ENCODE measurements around the gene BLOC1S5.

The BLOC1S5 gene

DNA sequence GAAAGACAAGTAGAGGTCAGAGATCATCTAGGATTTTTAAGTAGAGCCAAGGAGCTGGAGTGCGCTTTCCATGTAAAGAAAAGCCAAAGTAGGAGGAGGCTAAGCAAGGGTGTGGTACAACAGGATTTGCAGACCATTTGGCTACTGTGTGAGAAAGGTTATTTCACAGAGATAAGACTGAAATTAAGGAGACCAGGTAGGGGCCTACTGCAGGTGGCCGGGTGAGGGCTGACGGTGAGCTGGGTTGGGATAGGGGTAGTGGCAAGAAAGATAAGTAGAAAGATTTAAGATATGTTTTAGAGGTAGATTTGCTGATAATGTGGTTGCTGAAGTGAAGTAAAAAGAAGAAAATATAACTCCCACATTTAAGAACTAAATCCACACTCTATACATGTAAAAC is 3.8 kb downstream of the BLOC1S5 start:
- ATAC-seq: no peak

DNA sequence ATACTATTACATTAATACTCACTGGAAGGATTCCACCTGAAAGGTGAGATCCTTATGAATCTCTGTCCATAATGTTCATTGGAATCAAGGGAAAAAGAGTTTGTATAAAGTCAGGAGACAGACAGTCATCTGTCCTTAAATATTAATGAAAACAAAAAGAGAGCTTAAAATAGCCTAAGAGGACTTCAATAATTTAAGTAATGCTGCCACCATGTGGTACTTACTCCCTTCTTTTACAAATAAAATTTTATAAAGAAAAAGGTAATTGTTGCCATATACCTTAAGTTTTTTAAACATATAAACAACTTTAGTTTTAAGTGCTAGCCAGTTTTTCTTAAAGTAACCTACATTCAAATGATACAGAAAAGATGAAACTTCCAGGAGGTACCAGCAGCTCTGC is 5.1 kb downstream of the BLOC1S5 start:
- TF ChIP-seq GLIS3 (CRISPR knock-in tag; IDR thresholded peaks at IDR 0.05): no peak
- no peak for TF ChIP-seq ZNF565 (CRISPR knock-in tag; conservative IDR thresholded peaks at IDR 0.05; ENCODE audit: low read depth)
- TF ChIP-seq TOX (CRISPR knock-in tag; IDR thresholded peaks at IDR 0.05; ENCODE audit: borderline replicate concordance): no peak
- TF ChIP-seq, protein P1, sequence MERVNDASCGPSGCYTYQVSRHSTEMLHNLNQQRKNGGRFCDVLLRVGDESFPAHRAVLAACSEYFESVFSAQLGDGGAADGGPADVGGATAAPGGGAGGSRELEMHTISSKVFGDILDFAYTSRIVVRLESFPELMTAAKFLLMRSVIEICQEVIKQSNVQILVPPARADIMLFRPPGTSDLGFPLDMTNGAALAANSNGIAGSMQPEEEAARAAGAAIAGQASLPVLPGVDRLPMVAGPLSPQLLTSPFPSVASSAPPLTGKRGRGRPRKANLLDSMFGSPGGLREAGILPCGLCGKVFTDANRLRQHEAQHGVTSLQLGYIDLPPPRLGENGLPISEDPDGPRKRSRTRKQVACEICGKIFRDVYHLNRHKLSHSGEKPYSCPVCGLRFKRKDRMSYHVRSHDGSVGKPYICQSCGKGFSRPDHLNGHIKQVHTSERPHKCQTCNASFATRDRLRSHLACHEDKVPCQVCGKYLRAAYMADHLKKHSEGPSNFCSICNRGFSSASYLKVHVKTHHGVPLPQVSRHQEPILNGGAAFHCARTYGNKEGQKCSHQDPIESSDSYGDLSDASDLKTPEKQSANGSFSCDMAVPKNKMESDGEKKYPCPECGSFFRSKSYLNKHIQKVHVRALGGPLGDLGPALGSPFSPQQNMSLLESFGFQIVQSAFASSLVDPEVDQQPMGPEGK (CRISPR knock-in tag; IDR thresholded peaks at IDR 0.05; ENCODE audit: borderline replicate concordance): no peak
- no peak for TF ChIP-seq ZFP30 (CRISPR knock-in tag; IDR thresholded peaks at IDR 0.05)
- TF ChIP-seq ISL1 (CRISPR knock-in tag; IDR thresholded peaks at IDR 0.05): no peak
- no peak for TF ChIP-seq CSDC2 (CRISPR knock-in tag; IDR thresholded peaks at IDR 0.05)
- TF ChIP-seq ZNF70 (CRISPR knock-in tag; IDR thresholded peaks at IDR 0.05): no peak
- ATAC-seq: no peak

More for the DNA sequence above, 3.8 kb downstream of the BLOC1S5 start:
- TF ChIP-seq, protein P2, sequence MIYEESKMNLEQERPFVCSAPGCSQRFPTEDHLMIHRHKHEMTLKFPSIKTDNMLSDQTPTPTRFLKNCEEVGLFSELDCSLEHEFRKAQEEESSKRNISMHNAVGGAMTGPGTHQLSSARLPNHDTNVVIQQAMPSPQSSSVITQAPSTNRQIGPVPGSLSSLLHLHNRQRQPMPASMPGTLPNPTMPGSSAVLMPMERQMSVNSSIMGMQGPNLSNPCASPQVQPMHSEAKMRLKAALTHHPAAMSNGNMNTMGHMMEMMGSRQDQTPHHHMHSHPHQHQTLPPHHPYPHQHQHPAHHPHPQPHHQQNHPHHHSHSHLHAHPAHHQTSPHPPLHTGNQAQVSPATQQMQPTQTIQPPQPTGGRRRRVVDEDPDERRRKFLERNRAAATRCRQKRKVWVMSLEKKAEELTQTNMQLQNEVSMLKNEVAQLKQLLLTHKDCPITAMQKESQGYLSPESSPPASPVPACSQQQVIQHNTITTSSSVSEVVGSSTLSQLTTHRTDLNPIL (CRISPR knock-in tag; IDR thresholded peaks at IDR 0.05; ENCODE audit: low read depth): no peak
- no peak for TF ChIP-seq ZFP3 (CRISPR knock-in tag; IDR thresholded peaks at IDR 0.05)
- TF ChIP-seq ISL1 (CRISPR knock-in tag; IDR thresholded peaks at IDR 0.05): no peak
- TF ChIP-seq, protein P3, sequence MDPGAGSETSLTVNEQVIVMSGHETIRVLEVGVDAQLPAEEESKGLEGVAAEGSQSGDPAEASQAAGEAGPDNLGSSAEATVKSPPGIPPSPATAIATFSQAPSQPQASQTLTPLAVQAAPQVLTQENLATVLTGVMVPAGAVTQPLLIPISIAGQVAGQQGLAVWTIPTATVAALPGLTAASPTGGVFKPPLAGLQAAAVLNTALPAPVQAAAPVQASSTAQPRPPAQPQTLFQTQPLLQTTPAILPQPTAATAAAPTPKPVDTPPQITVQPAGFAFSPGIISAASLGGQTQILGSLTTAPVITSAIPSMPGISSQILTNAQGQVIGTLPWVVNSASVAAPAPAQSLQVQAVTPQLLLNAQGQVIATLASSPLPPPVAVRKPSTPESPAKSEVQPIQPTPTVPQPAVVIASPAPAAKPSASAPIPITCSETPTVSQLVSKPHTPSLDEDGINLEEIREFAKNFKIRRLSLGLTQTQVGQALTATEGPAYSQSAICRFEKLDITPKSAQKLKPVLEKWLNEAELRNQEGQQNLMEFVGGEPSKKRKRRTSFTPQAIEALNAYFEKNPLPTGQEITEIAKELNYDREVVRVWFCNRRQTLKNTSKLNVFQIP (CRISPR knock-in tag; IDR thresholded peaks at IDR 0.05; ENCODE audit: borderline replicate concordance, low read depth): no peak
- TF ChIP-seq CSDC2 (CRISPR knock-in tag; IDR thresholded peaks at IDR 0.05): no peak
- no peak for TF ChIP-seq OSR1 (CRISPR knock-in tag; IDR thresholded peaks at IDR 0.05)
- no peak for TF ChIP-seq TOX (CRISPR knock-in tag; IDR thresholded peaks at IDR 0.05; ENCODE audit: borderline replicate concordance)
- no peak for TF ChIP-seq ESRRG (CRISPR knock-in tag; IDR thresholded peaks at IDR 0.05)
- TF ChIP-seq GLIS3 (CRISPR knock-in tag; IDR thresholded peaks at IDR 0.05): no peak
- TF ChIP-seq ZNF565 (CRISPR knock-in tag; conservative IDR thresholded peaks at IDR 0.05; ENCODE audit: low read depth): no peak
- TF ChIP-seq, protein P1 (CRISPR knock-in tag; IDR thresholded peaks at IDR 0.05; ENCODE audit: borderline replicate concordance): no peak
- TF ChIP-seq RARB (CRISPR knock-in tag; IDR thresholded peaks at IDR 0.05): no peak
- no peak for TF ChIP-seq ZC3H10 (CRISPR knock-in tag; IDR thresholded peaks at IDR 0.05)
- no peak for TF ChIP-seq ARNTL (CRISPR knock-in tag; IDR thresholded peaks at IDR 0.05; ENCODE audit: borderline replicate concordance, low read depth)
- no peak for TF ChIP-seq ZNF70 (CRISPR knock-in tag; IDR thresholded peaks at IDR 0.05)

DNA sequence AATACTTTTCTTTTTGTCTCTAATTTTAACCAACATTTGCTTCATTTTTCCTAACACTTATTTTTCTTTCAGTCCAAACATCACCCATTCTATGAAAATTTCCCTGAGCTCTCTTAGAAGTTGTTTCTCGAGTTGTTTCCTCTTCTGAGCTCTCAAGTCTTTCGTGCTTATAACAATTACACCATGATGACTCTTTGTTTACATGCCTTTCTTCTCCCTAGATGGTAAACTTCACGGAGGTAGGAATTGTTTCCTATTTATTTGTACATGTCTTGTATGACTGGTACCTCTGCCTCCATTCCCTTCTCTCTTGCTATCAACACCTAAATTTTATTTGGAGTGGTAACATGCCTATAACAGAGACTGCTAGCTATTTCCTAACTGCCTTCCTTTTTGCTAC is 6.4 kb downstream of the BLOC1S5 start:
- ATAC-seq: no peak
- TF ChIP-seq, protein P1 (CRISPR knock-in tag; IDR thresholded peaks at IDR 0.05; ENCODE audit: borderline replicate concordance): no peak
- no peak for TF ChIP-seq CSDC2 (CRISPR knock-in tag; IDR thresholded peaks at IDR 0.05)
- no peak for TF ChIP-seq ZFP3 (CRISPR knock-in tag; IDR thresholded peaks at IDR 0.05)
- TF ChIP-seq PPARA (CRISPR knock-in tag; IDR thresholded peaks at IDR 0.05; ENCODE audit: borderline replicate concordance): no peak
- no peak for TF ChIP-seq ZNF565 (CRISPR knock-in tag; conservative IDR thresholded peaks at IDR 0.05; ENCODE audit: low read depth)
- no peak for TF ChIP-seq GLIS3 (CRISPR knock-in tag; IDR thresholded peaks at IDR 0.05)
- no peak for TF ChIP-seq RARB (CRISPR knock-in tag; IDR thresholded peaks at IDR 0.05)
- no peak for TF ChIP-seq SNAI2 (CRISPR knock-in tag; IDR thresholded peaks at IDR 0.05)
- no peak for TF ChIP-seq ZC3H10 (CRISPR knock-in tag; IDR thresholded peaks at IDR 0.05)
- TF ChIP-seq OSR1 (CRISPR knock-in tag; IDR thresholded peaks at IDR 0.05): no peak
- TF ChIP-seq, protein P2 (CRISPR knock-in tag; IDR thresholded peaks at IDR 0.05; ENCODE audit: low read depth): no peak

All from SK-N-SH treated with all-trans-retinoic acid at 6 μM for 48 hours (cell line).